GM23338 (cell line): ENCODE results near the gene TSFM.

Experiments used
- EZH2 ChIP-seq: fragments of 200-600 bp; sonication (generic); IDR thresholded peaks from one replicate; pipeline ENCODE4 v1.8.0; 2017; ENCODE audit warnings: antibody characterized with exemption, mild to moderate bottlenecking, low read depth; ENCODE audit not compliant: unreplicated experiment
- EZH2phosphoT487 ChIP-seq: fragments of 200-600 bp; sonication (generic); IDR thresholded peaks from one replicate; pipeline ENCODE4 v1.8.1; 2018; ENCODE audit warnings: antibody characterized with exemption; ENCODE audit not compliant: unreplicated experiment
- POLR2AphosphoS5 ChIP-seq: IDR thresholded peaks from 2 replicates; pipeline ENCODE4 v1.6.1; 2016; ENCODE audit warnings: antibody characterized with exemption, low read depth
- ZNF331 ChIP-seq: fragments of 250-450 bp; sonication (Bioruptor Pico); IDR thresholded peaks from 2 replicates; pipeline ENCODE4 v1.5.0; 2020; ENCODE audit warnings: low read depth, mild to moderate bottlenecking, moderate library complexity
- TF ChIP-seq, protein P1 (sequence below), 2 experiments: fragments of 200-600 bp in 1 of 2; sonication (generic) in 1 of 2; conservative IDR thresholded peaks; 2 replicates each; pipeline versions ENCODE4 v1.5.1 to v1.6.1; 2016 to 2017; ENCODE audit warnings: antibody characterized with exemption in 2 of 2, low read depth in 2 of 2, mild to moderate bottlenecking in 2 of 2, moderate library complexity in 1 of 2
- TF ChIP-seq, protein P2 (sequence below): IDR thresholded peaks from 2 replicates; pipeline ENCODE4 v1.6.1; 2016; ENCODE audit warnings: antibody characterized with exemption
- TF ChIP-seq, protein P3 (sequence below): IDR thresholded peaks from one replicate; pipeline ENCODE4 v1.6.1; 2018; ENCODE audit warnings: antibody characterized with exemption; ENCODE audit not compliant: unreplicated experiment

DNA sequence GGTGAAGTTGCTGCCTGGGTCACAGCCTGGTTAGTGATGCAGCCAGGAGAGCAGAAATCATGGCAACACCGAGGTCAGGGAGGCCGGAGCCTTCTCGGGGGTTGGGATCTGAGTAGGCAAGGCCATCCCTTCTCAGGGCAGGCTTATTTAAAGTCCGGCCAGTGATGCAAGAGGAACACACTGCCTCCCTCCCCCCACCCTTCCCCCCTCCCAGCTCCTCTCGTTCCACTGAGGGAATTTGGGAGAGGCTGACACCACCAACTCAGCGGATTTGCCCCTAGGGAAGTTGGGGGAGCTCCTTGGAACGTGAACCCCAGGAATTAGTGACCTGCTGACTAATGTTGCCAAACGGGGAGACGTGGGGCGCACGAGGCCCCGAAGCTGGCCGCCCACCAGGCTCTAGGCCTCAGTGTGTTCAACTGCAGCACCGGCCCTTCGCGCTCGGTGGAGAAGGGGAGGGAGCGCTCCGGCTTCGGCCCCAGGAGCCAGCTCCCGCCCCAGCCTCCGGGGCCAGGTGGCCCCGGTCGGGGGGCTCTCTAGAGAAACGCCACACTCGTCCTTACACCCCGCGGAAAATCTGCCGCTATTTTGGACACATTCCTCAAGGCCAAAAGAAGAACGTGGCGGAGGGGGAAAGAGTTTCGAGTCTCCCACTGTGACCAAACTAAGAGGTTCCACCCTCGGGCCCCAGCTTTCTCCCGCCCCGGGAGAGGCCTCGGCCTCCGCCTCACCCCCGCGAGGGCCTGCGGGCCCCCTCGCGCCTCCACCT lies 62.3 kb downstream of the TSFM start:
- TF ChIP-seq EZH2phosphoT487 (no peak), POLR2AphosphoS5 (peak; percentile 53), EZH2 (no peak), ZNF331 (CRISPR knock-in tag) (no peak)
- TF ChIP-seq, protein P1, sequence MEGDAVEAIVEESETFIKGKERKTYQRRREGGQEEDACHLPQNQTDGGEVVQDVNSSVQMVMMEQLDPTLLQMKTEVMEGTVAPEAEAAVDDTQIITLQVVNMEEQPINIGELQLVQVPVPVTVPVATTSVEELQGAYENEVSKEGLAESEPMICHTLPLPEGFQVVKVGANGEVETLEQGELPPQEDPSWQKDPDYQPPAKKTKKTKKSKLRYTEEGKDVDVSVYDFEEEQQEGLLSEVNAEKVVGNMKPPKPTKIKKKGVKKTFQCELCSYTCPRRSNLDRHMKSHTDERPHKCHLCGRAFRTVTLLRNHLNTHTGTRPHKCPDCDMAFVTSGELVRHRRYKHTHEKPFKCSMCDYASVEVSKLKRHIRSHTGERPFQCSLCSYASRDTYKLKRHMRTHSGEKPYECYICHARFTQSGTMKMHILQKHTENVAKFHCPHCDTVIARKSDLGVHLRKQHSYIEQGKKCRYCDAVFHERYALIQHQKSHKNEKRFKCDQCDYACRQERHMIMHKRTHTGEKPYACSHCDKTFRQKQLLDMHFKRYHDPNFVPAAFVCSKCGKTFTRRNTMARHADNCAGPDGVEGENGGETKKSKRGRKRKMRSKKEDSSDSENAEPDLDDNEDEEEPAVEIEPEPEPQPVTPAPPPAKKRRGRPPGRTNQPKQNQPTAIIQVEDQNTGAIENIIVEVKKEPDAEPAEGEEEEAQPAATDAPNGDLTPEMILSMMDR (conservative IDR thresholded peaks at IDR 0.05; ENCODE audit: low read depth in 2 of 2), result no peak
- TF ChIP-seq, protein P2, sequence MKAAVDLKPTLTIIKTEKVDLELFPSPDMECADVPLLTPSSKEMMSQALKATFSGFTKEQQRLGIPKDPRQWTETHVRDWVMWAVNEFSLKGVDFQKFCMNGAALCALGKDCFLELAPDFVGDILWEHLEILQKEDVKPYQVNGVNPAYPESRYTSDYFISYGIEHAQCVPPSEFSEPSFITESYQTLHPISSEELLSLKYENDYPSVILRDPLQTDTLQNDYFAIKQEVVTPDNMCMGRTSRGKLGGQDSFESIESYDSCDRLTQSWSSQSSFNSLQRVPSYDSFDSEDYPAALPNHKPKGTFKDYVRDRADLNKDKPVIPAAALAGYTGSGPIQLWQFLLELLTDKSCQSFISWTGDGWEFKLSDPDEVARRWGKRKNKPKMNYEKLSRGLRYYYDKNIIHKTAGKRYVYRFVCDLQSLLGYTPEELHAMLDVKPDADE, result no peak
- TF ChIP-seq, protein P3, sequence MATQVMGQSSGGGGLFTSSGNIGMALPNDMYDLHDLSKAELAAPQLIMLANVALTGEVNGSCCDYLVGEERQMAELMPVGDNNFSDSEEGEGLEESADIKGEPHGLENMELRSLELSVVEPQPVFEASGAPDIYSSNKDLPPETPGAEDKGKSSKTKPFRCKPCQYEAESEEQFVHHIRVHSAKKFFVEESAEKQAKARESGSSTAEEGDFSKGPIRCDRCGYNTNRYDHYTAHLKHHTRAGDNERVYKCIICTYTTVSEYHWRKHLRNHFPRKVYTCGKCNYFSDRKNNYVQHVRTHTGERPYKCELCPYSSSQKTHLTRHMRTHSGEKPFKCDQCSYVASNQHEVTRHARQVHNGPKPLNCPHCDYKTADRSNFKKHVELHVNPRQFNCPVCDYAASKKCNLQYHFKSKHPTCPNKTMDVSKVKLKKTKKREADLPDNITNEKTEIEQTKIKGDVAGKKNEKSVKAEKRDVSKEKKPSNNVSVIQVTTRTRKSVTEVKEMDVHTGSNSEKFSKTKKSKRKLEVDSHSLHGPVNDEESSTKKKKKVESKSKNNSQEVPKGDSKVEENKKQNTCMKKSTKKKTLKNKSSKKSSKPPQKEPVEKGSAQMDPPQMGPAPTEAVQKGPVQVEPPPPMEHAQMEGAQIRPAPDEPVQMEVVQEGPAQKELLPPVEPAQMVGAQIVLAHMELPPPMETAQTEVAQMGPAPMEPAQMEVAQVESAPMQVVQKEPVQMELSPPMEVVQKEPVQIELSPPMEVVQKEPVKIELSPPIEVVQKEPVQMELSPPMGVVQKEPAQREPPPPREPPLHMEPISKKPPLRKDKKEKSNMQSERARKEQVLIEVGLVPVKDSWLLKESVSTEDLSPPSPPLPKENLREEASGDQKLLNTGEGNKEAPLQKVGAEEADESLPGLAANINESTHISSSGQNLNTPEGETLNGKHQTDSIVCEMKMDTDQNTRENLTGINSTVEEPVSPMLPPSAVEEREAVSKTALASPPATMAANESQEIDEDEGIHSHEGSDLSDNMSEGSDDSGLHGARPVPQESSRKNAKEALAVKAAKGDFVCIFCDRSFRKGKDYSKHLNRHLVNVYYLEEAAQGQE, result no peak
